HS-27A (cell line): Measurements from ENCODE around the gene FBXO10.
"Not testable (repeated sequence)": the region's sequence is repeated elsewhere in the genome, so short reads cannot be mapped to it uniquely, and the experiment has no call there.

Source experiments
- DNase-seq: peaks from one replicate; pipeline ENCODE4 v3.0.0-alpha.2; 2012; ENCODE audit warnings: low read depth, missing footprints

Gene FBXO10

DNA sequence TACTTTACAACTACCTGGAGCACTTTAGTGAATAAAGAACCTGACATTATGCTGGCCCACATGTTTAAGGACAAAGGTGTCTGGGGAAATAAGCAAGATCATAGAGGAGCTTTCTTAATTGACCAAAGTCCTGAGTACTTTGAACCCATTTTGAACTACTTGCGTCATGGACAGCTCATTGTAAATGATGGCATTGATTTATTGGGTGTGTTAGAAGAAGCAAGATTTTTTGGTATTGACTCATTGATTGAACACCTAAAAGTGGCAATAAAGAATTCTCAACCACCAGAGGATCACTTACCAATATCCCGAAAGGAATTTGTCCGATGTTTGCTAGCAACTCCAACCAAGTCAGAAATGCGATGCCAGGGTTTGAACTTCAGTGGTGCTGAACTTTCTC is 98.7 kb downstream of the FBXO10 start:
- not testable (repeated sequence) for DNase-seq

DNA sequence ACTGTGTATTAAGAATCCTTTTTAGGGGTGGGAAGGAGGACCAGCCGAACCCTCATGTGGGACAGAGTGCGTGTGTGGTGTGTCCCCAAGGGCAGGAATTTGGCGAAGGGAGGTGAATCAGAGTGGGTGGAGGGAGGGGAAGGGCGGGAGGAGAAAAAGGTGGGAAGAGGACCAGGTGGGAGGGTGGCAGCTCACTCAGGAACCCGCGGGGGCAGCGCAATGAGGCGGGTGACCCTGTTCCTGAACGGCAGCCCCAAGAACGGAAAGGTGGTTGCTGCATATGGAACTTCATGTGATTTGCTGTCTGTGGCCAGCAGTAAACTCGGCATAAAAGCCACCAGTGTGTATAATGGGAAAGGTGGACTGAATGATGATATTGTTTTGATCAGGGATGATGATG is 99.2 kb downstream of the FBXO10 start:
- no peak for DNase-seq

DNA sequence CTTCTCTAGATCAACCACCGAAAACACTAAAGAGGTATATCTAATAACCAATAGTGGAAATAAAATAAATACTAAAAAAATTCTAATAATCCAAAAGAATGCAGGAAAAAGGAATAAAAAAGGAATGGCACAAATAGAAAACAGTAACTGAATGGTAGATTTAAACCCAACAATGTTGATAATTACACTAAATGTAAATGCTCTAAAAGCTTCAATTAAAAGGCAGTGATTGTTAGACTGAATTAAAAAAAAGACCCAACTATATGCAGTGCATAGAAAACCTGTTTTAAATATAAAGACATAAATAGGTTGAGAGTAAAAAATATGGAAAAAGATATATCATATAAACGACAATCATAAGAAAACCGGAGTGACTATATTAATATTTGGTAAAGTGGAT is 101.7 kb downstream of the FBXO10 start:
- DNase-seq, result no peak

DNA sequence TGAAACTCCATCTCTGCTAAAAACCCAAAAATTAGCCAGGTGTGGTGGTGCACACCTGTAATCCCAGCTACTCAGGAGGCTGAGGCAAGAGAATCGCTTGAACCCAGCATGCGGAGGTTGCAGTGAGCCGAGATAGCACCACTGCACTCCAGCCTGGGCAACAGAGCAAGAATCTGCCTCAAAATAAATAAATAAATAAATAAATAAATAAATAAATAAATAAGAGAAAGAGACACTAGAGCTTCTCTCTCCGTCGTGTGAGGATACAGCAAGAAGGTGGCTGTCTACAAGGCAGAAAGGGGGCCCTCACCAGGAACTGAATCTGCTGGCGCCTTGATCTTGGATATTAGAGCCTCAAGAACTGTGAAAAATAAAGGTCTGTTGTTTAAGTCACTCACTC is 102.2 kb downstream of the FBXO10 start:
- not testable (repeated sequence) for DNase-seq

DNA sequence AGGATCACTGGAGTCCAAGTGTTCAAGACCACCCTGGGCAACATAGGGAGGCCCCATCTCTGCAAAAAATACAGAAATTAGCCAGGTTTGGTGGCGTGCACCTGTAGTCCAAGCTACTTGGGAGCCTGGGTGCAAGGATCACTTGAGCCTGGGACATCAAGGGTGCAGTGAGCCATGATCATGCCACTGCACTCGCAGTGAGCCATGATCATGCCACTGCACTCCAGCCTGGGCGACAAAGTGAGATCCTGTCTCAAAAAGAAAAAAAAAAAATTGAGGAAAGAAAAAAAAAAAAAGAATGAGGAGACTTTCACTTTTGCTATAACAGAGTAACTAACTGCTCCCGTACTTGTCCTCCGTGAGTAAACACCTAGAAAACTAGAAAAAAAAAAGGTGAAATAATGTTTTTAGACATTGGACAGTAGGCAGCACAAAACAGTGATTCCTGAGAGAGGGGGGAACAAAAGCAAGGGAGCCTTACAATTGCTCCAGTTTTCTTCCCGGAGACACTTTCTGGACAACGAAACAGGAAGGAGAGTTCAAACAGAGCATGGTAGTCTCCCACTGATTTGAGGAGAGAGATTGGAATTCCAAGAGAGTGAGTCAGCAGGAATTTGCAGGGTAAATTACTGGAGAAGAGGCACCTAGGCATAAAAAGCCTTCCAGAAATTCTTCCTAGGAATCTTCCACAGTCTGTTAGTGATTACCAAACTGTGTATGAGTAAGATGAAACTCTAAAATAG is 104.1 kb downstream of the FBXO10 start:
- peak; percentile 99 for DNase-seq

DNA sequence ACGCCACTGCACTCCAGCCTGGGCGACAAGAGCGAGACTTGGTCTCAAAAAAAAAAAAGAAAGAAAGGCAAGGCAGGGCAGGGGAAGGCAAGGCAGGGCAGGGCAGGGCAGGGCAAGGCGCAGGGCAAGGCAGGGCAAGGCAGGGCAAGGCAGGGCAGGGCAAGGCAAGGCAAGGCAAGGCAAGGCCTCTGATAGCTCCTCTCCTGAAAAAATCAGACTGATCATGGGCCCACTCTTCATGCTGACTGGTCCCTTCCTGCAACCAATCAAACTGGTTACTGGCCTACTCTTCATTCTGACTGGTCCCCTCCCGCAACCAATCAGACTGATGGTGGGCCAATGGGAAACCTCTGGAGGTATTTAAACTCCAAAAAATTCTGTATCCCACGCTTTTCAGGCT is 107.6 kb downstream of the FBXO10 start:
- DNase-seq, result no peak

DNA sequence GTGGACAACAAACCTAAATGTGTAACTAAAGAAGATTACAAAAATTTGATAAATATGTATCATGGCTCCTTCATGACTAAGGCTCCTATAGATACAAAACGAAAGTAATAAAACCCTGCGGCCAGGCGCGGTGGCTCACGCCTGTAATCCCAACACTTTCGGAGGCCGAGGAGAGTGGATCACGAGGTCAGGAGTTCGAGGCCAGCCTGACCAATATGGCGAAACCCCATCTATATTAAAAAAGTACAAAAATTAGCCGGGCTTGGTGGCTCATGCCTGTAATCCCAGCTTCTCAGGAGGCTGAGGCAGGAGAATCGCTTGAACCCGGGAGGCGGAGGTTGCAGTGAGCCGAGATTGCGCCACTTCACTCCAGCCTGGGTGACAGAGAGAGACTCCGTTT is 108.7 kb downstream of the FBXO10 start:
- DNase-seq, result not testable (repeated sequence)

DNA sequence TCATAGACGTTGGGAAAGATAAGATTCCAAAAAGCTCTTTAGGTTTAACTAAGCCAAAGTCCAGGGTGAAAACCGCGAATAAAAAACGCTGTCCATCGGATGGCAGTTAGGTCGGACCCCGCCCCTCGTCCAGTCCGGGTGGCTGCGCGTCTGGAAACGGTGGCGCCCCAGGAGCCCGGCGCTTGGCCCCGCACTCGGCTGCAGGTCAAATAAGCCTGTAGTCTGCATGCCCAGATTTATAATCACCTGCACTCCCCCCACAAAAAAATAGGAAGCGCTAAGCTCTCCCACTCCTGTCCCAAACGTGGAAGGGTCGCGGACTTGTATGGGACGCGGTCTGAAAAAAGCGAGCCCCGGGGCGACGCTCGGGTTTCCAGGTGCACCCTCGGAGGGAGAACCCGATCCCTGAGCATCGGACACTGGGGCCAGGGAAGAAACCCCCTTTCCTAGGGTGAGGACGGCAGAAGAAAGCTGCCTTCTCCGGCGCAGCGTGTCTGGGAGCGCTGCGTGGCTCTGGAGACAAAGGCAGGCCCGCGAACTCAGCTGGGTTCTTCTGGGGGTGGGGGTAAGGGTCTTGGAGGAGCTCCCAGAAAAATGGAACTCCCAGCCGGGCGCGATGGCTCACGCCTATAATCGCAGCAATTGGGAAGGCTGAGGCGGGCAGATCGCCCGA is 110.0 kb downstream of the FBXO10 start:
- no peak for DNase-seq

DNA sequence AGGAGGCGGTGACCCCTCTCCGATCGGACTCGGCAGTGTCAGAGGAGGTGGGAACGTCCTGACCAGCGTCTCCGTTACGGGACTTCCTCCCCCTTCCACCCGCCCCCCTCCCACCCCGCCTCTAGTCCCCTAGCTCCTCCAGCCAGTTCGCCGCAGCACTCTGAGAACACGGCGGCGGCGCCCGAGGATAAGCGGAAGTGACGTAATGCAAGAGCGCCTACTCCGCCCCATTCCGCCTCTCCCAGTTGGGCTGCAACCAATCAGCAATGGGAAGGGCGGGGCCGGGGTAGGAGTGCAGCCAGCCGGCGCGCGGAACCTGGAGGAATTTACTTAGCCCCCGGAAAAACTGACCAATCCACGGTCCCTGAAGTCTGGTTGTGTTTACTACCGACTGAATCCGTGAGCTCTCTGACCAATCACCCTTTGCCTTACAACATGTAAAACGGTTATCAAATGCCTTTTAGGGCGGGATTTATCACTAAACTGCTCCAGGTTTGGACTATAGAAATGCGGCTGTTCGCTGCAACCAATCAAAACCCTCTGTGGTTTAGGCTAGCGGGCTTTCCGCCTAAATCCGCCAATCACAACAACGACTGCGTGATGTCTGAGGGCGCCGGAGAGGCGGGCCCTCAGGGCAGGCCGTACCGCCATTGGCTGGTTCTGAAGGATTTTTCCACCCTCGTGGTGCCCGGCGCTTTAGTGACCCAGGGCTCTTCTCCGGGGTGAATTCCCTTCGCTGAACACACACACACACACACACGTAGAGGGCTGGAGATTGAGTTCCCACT is 110.7 kb downstream of the FBXO10 start, which contains the start of gene ZBTB5:
ZBTB5 (minus strand) TSS at position 202 of the 788 bp plus-strand sequence. CDS start 22,899 bp downstream, outside the sequence.
- DNase-seq, result peak; percentile 100

DNA sequence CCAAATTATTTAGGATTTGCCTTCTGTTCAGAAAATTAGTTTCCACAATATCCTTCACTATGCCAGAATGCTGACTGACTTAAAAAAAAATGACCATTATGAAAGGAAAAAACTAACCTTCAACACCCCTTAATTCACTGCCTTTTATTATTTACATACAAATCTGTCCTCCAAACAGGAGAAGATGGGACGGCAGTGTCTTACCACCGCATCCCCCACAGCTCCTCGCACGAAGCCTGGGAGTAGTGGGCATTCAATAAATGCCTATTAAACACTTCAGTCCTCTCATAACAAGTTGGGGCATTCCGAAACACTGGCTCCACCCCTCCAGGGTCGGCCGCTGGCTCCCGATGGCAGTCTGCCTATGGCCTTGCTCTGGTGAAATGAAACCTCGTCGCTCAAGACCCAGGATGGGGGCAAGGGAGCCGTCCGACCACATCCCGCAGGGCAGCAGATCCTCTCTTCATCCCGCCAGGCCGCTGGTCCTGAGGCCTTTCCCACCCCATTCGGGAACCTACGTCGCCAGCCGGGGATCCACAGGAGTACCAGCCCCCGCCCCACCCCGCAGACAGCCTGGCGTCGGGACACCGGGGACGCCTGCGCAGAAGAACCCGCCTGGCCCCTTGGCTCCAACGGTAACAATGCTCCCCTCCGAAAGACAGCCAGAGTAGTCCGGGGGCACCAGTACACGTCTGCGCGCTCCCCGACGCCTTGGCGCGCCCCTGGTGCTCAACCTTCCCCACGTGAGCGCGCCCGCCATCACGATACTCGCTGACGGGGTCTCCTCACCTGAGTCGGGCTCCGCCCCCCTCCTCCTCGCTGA is 111.5 kb downstream of the FBXO10 start:
- DNase-seq, result peak; percentile 73

DNA sequence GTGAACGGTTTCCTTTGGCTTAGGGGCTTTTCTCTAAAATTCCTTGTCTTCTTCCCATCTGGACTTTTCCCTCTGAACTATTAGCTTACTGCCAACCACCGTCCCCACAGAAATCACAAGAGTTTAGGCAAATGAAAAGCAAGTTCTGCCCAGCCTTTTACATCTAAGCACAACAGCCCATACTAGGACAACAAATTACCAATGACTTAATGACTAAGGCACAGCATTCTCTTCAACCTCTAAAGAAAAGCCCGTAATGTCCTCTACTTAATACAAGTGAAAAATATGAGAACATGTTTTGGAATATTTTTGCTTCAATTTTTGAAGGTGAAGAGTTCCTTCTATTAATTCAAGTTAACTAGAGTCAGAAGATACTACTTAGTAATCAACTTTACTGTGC is 112.2 kb downstream of the FBXO10 start:
- no peak for DNase-seq
